Right lobe of liver (tissue), 4 donors: Measurements from ENCODE around the gene NUP85.

Source experiments
- POLR2A ChIP-seq: fragments of 450-650 bp; IDR thresholded peaks from one replicate; pipeline ENCODE4 v1.6.1; 2017; ENCODE audit warnings: antibody characterized with exemption, mild to moderate bottlenecking
- TF ChIP-seq, protein P1 (sequence below), 4 donors: fragments of 200-600 bp in 3 of 4; fragments of 450-650 bp in 1 of 4; IDR thresholded peaks; one replicate each; pipeline versions ENCODE4 v1.5.1 to v1.8.0; 2016 to 2022; ENCODE audit warnings: antibody characterized with exemption in 4 of 4, mild to moderate bottlenecking in 2 of 4
- donor health status: DM: no; HTN: no; CAD: no.
- donor health status: DM: no; HTN: no; CAD: no.
- donor health status: DM: no; HTN: yes; CAD: no.

DNA sequence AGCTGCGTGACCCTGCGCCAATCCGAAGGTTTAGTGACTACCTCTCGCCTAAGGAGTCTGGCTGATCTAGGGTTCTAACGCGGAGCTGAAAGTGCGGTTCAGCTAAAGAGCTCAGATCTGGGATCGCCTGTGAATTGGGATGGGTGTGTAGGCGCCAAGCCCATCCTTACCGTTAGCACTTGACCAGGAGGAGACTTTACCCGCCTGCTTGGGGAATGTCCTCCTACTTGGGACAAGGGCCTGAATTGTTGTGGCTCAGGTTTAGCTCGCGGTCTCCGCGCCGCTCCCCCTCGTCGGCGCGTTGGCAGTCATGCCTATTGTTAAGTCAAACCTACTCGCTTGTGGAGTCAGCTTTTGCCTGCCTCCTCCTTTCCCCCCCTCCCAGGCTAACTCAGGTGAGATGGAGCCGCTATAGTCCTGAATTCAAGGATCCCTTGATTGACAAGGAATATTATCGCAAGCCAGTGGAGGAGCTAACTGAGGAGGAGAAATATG lies 56.7 kb downstream of the NUP85 start:
- TF ChIP-seq, protein P1, sequence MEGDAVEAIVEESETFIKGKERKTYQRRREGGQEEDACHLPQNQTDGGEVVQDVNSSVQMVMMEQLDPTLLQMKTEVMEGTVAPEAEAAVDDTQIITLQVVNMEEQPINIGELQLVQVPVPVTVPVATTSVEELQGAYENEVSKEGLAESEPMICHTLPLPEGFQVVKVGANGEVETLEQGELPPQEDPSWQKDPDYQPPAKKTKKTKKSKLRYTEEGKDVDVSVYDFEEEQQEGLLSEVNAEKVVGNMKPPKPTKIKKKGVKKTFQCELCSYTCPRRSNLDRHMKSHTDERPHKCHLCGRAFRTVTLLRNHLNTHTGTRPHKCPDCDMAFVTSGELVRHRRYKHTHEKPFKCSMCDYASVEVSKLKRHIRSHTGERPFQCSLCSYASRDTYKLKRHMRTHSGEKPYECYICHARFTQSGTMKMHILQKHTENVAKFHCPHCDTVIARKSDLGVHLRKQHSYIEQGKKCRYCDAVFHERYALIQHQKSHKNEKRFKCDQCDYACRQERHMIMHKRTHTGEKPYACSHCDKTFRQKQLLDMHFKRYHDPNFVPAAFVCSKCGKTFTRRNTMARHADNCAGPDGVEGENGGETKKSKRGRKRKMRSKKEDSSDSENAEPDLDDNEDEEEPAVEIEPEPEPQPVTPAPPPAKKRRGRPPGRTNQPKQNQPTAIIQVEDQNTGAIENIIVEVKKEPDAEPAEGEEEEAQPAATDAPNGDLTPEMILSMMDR (IDR thresholded peaks at IDR 0.05) = no peak
- no peak for TF ChIP-seq POLR2A
